NCI-H2107 treated with DMSO at 0.1 percent for 48 hours (cell line): ENCODE results near the gene ZNF503.

Experiments used
- DNase-seq: peaks from one replicate; lab custom pipeline; 2025; ENCODE audit not compliant: unreplicated experiment; lab: John Stamatoyannopoulos, UW

Gene ZNF503

GRCh38 chr10:75431180-75432111, 29.9 kb upstream of the ZNF503 start, which contains the start of gene LRMDA:
Gene LRMDA, plus strand, starts transcription at chr10:75431624.
- DNase-seq: no peak

DNA sequence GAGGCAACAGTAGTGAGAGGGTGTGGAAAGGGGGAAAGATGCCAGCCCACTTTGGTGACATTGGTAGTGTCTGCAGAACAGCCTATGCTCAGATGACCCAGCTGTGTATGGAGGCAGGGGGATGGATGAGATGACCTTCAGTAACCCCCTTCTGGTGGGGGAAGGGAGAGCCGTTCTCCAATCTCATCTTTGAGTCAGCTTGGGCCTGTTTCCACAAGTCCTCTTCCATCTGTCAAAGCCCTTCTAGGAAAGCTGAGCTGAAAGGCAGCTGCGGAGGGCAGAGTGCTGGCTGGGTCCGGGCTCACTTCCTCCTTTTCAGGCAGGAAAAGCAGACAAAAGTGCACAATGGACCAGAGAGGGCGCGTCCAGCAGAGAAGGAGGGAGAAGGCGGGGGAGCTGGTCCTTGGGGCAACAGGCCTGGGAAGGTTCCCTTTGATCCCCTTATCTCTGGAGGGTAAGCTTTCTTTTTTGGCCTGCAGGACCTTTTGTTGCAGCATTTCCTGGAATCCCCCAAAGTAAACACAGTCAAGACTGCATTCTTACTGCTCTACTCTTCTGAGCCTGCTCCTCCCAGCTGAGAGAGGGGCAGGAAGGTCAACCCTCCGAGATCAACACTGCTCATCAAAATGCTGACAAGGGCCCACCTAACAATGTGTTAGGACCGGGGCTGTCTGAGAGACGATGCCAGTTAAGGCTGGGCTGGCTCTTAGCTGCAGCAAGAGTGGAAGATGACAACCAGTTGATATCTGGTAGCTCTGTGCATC, 28.6 kb upstream of the ZNF503 start:
- DNase-seq: no peak

DNA sequence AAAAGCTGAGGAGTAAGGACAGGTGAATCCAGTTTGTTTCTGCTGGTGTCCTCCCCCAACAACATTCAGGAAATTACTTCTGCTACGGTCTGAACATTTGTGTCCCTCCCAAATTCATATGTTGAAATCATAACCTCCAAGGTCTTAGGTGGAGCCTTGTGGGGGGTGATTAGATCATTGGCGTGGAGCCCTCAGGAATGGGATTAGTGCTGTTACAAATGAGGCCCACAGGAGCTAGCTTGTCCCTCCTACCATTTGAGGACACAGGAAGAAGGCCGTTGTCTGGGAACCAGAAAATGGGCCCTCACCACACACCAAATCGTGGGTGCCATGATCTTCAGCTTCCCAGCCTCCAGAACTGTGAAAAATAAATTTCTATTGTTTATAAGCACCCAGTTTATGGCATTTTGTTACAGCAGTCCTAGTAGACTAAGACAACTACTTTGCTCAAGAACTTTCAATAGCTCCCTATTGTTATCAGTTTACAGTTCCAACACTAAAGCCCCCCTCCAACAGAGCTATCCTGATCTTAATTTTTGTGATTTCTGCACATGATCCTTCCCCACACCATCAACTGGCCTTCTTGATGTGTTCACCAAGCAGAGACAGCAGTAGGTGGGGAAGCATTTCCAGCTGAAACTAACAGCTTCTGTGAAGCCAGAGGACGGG, 27.7 kb upstream of the ZNF503 start:
- no peak for DNase-seq

DNA sequence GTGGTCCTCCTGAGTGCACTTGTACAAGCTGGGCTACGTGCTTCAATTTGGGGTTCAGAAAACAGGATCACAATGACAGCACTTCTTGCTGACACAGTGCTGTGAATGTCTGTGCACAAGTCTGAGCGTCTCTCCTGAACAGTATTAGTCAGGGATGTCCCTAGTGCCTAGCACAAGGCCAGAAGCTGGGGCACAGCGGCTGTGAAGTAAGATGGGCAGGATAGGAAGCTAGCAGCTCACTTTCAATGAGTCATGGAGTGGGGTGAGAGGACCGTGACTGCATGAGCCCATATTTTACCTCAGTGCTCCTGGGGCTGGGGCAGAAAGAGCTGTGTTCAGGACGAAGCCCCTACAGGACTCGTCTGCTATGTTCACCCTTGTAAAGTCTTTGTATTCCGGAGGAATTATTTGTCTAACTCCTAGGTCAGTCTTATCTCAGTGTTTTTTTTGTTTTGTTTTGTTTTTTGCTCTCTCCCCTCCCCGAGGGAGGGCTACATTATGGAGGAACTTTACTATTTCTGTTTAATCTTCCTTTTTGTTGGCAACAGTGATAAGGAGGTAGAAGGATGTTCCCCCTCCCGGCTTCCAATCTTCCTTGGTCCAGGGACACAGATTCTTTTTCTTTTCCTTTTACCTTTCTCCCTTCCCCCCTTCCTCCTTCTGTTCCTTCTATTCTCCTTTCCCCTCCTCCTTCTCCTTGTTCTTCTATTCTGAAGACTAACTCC, 27.0 kb upstream of the ZNF503 start:
- no peak for DNase-seq

- DNase-seq: no peak
Observed at GRCh38 chr10:75427951-75428350, 26.4 kb upstream of the ZNF503 start.

DNA sequence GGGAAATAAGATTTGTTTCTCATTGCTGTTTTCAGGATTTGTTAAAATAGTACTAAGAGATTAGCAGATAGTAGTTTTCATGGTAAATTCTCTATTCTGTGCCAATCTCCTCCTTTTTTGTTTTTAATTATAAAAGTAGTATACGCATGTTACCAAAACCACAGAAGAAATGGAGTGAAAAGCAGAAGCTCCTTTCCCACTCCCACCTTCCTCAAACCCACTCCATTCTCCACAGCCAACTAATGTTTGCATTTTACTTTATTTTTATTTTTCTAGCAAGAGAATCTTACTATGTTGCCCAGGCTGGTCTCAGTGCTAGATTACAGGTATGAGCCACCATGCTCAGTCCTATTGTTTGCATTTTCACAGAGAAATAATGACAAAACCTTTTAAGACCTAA, 25.3 kb upstream of the ZNF503 start:
- no peak for DNase-seq

DNA sequence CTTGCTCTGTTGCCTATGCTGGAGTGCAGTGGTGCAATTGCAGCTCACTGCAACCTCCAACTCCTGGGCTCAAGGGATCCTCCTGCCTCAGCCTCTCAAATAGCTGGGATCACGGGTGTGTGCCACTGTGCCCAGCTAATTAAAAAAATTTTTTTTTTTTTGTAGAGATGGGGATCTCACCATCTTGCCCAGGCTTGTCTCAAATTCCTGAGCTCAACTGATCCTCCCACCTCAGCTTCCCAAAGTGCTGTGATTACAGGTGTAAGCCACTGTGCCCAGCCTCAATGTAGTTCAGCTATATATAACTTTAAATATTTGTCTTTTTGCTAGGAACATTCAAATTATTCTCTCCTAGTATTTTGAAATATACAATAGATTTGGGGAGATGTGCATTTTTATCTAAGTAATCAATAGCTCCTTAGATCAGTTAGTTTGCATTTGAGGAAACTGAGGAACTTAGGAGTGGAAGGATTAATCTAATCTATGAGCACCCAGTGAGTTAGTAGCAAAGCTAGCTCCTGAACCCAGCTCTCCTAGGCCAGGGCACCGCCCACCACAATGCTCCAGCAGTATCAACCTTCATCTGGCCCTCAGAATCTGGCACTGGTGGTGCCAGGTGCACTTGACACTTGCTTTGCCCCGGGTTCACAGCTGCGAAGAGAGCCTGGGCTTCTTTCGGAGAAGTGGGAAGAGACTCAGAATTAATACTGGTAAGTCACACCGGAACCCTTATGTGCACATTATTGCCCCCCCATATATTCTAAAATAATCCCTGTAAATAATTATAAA, 23.9 kb upstream of the ZNF503 start:
- no peak for DNase-seq

DNA sequence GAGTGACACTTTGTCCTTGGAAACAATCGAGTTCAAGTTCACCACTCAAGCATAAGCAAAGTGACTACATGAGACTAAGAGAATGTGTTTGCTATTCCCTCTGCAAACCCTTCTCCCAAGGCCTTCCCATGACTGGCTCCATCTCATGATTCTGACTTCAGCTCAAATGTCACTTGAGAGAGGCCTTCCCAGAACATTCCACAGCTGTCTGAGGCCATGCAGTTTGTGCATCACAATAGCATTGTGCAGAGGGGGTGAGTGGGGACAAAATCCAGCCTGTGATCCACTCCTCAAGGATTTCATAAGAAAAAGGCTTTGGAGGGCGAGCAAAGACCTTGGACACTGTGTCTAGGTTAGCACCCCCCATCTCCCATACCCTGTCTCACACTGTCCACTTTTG, 23.0 kb upstream of the ZNF503 start:
- DNase-seq: no peak

DNA sequence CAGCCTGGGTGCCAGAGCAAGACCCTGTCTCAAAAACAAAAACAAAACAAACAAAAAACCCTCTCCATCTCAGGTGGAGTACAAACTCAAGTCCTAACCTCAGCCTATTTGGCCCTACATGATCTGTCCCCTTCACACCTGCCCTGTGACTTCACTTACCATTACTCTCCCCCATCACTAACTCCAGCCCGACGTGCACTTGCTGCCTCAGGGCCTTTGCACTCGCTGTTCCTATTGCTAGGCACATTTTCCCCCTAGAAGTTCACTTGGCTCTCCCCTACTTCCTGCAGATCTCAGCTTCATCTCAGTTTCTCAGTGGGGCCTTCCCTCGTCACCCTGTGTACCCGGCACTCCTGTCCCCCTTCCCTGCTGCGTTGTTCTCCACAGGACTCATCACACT, 21.3 kb upstream of the ZNF503 start:
- DNase-seq: no peak

- no peak for DNase-seq
Observed at GRCh38 chr10:75418712-75419111, 17.1 kb upstream of the ZNF503 start.

- no peak for DNase-seq
Observed at GRCh38 chr10:75418293-75418692, 16.7 kb upstream of the ZNF503 start.

- DNase-seq: peak; percentile 28
Observed at GRCh38 chr10:75417522-75417927, 16.0 kb upstream of the ZNF503 start.

- DNase-seq: no peak
Observed at GRCh38 chr10:75414527-75414926, 13.0 kb upstream of the ZNF503 start.

DNA sequence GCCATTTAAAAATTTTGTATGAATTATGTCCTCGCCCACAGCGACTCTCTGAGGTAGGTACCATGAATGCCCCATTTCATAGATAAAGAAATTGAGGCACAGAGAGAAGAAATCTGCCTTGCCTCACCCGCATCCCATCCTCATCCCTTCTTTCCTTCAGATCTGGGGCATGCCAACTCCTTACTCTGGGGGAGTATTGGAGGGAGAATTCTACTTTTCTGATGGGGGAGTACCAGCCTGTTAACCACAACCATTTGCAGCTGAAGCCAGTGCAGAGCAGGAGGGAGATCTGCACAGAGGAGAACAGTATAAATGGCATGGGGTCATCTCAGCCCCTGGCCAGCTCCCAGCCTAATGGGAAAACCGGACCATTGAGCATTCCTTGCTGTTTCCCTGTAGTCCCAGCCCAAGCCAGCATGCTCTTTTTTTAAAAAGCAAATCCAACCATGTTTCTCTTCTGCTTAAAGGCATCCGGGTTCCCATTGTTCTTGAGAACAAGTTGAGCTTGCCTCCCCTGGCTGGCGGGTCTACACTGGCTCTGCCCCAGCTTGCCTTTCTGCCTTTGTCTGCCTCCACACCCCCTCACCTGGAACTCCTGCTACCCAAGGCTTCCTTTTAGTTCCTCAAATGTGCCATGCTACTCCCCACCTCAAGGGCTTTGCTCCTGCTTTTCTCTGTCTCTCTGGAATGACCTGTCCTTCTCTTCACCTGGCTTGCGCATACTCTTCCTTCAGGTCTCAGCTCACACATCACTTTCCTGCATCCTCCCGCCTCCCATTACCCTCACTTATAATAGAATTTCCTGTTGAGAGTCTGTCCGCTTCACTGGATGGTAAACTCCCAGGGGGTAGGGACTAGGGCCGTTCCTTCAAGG, 8.8 kb upstream of the ZNF503 start:
- no peak for DNase-seq

DNA sequence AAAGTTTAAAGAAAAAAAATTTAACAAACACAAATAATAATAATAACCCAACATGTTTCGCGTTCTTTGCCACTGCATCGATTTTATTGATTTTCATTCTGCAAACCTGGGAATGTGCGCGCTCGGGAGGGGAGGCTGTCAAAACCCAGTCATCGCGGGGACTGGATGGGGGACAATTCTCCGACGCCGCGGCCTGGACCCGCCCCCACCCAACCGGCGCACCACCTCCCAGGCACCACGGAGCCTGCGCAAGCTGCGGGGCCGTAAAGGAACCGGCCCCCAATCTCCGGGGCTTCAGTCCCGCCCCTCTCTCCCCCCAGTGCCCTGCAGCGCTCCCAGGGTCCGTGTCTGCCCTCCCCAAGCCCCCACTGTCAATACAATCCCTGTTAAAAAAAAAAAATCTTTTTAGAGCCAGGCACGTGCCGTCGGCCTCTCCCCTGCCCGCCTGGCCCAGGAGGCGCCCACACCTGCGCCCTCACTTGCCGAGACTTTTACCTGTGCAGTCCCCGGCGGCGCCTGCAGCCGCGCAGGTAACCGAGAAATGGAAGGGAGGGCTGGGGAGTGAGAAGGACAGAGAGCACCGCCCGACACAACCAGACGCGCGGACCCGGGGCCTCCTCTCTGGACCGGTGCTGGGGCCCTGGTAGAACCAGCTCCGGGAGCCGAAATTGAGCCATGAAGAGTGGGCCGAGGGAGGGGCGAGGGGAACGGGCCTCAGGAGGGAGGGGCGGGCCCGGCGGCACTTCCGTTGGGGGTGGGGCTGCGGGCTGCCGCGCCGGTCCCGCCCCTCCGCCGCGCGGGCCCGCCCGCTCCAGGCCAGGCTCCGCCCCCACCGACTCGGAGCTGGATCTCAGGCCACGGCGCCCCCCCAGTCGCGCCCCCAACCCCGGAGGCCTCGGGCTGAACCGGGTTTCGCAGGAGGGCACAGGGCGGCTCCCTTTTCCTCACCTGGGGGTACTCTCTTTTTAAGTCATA, 7.6 kb upstream of the ZNF503 start:
- DNase-seq: no peak

GRCh38 chr10:75408509-75408875, 6.9 kb upstream of the ZNF503 start:
- no peak for DNase-seq

DNA sequence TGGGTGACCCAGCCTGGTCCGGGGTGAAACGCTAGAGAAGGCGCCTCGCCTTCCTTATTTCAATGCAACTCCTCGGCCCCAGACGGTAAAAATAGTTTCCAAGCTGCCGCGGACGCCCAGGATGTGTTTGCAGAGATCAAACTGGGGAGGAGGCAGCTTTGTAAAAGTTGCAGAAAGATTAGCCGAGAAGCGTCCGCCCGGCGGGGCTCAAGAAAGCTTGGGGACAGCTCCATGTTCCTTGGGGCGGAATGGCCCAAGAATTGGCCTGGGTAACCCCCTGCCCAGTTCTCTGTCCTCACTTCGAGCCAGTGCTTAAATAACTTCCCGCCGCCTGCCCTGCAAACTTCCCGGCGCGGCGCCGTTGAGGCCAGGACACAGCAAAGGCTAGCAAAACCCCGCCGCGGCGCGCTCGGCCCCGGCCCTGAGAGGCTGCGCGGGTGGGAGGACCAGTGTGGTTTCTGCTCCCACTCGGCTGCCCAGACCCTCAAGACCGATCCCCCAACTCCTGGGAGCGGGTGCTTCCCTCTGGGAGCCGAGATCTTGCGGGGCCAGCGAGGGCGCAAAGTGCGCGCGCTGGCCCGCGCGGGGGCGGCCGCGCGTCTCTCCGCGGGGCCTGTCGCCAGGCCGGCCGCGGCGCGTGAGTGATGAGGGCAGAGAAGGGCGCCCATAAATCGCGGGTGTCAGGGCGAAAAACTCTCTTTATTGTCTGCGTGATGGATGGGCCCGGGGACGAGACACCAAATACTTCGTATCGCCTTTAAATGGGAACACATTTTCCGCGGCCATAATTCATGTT, 6.3 kb upstream of the ZNF503 start:
- DNase-seq: no peak
